GM18505 (cell line): ENCODE results near the gene GLUL.

Experiments used
- ATAC-seq: cut with Tn5 transposase; IDR thresholded peaks from one replicate; pipeline ENCODE4 v1.9.1; 2021; ENCODE audit not compliant: unreplicated experiment
- POLR2A ChIP-seq: IDR thresholded peaks from 4 replicates; pipeline ENCODE4 v1.6.1; 2011; ENCODE audit warnings: borderline replicate concordance; ENCODE audit not compliant: insufficient read depth, insufficient read length; ENCODE audit errors: extremely low read depth

GLUL gene

GRCh38 chr1:182406012-182406411 is 14.4 kb upstream of the GLUL start:
- ATAC-seq, result no peak
- no peak for TF ChIP-seq POLR2A

GRCh38 chr1:182405578-182405977 is 14.0 kb upstream of the GLUL start:
- no peak for TF ChIP-seq POLR2A
- ATAC-seq, result no peak

- no peak for ATAC-seq
- no peak for TF ChIP-seq POLR2A
Observed at GRCh38 chr1:182404781-182405180, 13.2 kb upstream of the GLUL start.

GRCh38 chr1:182400567-182400966 is 9.0 kb upstream of the GLUL start, which contains the start of gene TEDDM1:
TEDDM1 (minus strand) TSS chr1:182400667; CDS start chr1:182400485, 182 bp downstream.
- no peak for ATAC-seq
- TF ChIP-seq POLR2A, result no peak

GRCh38 chr1:182397653-182398393 is 6.2 kb upstream of the GLUL start:
- no peak for TF ChIP-seq POLR2A
- ATAC-seq, result no peak

GRCh38 chr1:182395906-182396305 is 4.3 kb upstream of the GLUL start:
- TF ChIP-seq POLR2A, result no peak
- no peak for ATAC-seq

- no peak for ATAC-seq
- no peak for TF ChIP-seq POLR2A
Observed at GRCh38 chr1:182394055-182394775, 2.6 kb upstream of the GLUL start.

- TF ChIP-seq POLR2A, result no peak
- ATAC-seq, result peak; percentile 4
Observed at GRCh38 chr1:182392050-182393028, 749 bp upstream of the GLUL start.

- no peak for TF ChIP-seq POLR2A
- peak; percentile 11 for ATAC-seq
Observed at GRCh38 chr1:182391028-182391361, 595 bp downstream of the GLUL start.

- TF ChIP-seq POLR2A, result no peak
- no peak for ATAC-seq
Observed at GRCh38 chr1:182389619-182390047, 2.0 kb downstream of the GLUL start.

- no peak for ATAC-seq
- TF ChIP-seq POLR2A, result no peak
Observed at GRCh38 chr1:182388392-182389134, 3.0 kb downstream of the GLUL start.

GRCh38 chr1:182387566-182387965 is 4.0 kb downstream of the GLUL start:
- no peak for TF ChIP-seq POLR2A
- no peak for ATAC-seq

- no peak for ATAC-seq
- no peak for TF ChIP-seq POLR2A
Observed at GRCh38 chr1:182386980-182387379, 4.6 kb downstream of the GLUL start.
